ENCODE results near the gene CDK9.

- TF ChIP-seq CTCF (conservative IDR thresholded peaks at IDR 0.05; ENCODE audit: low read length), result no peak
- TF ChIP-seq EZH2phosphoT487 (IDR thresholded peaks at IDR 0.05; ENCODE audit: borderline replicate concordance, low read depth, low read length), result no peak
Measured at GRCh38 chr9:127808347-127809001, 22.6 kb downstream of the CDK9 start.
